Uterus (tissue), 4 donors: ENCODE results near the gene HLA-DOA. TPM values are rescaled to one million over a fixed set of nuclear protein-coding genes. Genes with fewer than 3 reads are reported as not detected.

Source experiments
- DNase-seq, 2 donors: peaks; one replicate each; pipeline ENCODE4 v3.0.0-alpha.2; 2019 to 2020
- H3K27ac ChIP-seq, 2 donors: fragments of 200-600 bp; sonication (generic); 1 replicate in 1 of 2; 2 replicates in 1 of 2; pipeline ENCODE4 v1.5.1; 2016 to 2018
- H3K27me3 ChIP-seq, 2 donors: fragments of 200-600 bp; sonication (generic); one replicate each; pipeline ENCODE4 v1.5.1; 2018 to 2019; ENCODE audit warnings: control low read depth in 1 of 2
- H3K36me3 ChIP-seq, 2 donors: fragments of 200-600 bp; sonication (generic); one replicate each; pipeline ENCODE4 v1.5.1; 2019; ENCODE audit warnings: control low read depth in 1 of 2
- H3K4me1 ChIP-seq, 2 donors: fragments of 200-600 bp; sonication (generic); one replicate each; pipeline ENCODE4 v1.5.1; 2018 to 2019; ENCODE audit warnings: control low read depth in 1 of 2
- H3K4me3 ChIP-seq, 2 donors: fragments of 200-600 bp; sonication (generic); 1 replicate in 1 of 2; 2 replicates in 1 of 2; pipeline ENCODE4 v1.5.1; 2018 to 2019; ENCODE audit warnings: mild to moderate bottlenecking in 1 of 2
- H3K9me3 ChIP-seq, 2 donors: fragments of 200-600 bp; sonication (generic); one replicate each; pipeline ENCODE4 v1.5.1; 2019; ENCODE audit warnings: control low read depth in 1 of 2
- POLR2A ChIP-seq, 2 donors: fragments of 450-650 bp; IDR thresholded peaks; one replicate each; pipeline ENCODE4 v1.6.1; 2016; ENCODE audit warnings: antibody characterized with exemption in 2 of 2, mild to moderate bottlenecking in 1 of 2, moderate library complexity in 1 of 2
- intact Hi-C: fragments of 100-400 bp; cut with DNase I; formaldehyde crosslinking; loops from one replicate; pipeline ENCODE4 v1.15.1; 2023; ENCODE audit warnings: low total_unique reads
- total RNA-seq, 4 donors: library from RNA; depleted of rRNA in 3 of 4; stranded (reverse); fragments of >200 nt in 3 of 4; gene quantifications; one replicate each; pipeline versions ENCODE4 v1.1.0 to v1.2.4, GENCODE V29; 2014 to 2023
- TF ChIP-seq, protein P1 (sequence below), 4 experiments: fragments of 200-600 bp in 2 of 4; fragments of 450-650 bp in 2 of 4; sonication (generic) in 2 of 4; IDR thresholded peaks; one replicate each; pipeline ENCODE4 v1.5.1; 2016 to 2019; ENCODE audit warnings: antibody characterized with exemption in 4 of 4, mild to moderate bottlenecking in 2 of 4, moderate library complexity in 1 of 4
- donor health status: DM: yes; HTN: yes; CAD: no.

The HLA-DOA gene
- total RNA-seq, 4 donors from 2014 or later = 8.2 to 34.1 (median 18.4) TPM

DNA sequence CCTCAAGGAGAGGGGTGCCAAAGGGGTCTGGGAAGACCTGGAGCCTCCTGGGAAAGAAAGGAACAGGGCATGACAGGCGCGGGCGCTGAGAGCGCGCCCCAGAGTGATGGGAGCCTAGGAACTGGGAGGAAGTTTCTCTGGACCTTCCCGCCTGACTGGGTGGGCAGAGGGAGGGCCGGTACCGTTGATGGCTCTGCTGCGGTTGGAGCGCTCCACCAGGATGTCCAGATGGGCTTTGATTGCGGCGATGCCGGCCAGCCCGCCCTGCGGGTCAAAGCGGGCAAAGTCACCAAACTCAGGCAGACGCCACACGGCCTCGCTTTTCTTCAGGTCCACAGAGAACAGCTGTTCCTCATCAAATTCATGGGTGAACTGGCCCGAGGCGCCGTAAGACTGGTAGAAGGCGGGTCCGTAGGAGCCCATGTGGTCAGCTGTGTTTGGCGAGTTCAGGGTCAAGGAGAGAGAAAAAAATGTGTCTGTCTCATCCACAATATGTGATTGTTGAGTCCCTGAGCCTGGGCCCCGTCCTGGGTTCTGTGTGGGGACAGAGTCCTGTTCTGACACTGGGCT, 1.5 kb downstream of the HLA-DOA start:
- TF ChIP-seq POLR2A (IDR thresholded peaks at IDR 0.05) = no peak
- TF ChIP-seq, protein P1, sequence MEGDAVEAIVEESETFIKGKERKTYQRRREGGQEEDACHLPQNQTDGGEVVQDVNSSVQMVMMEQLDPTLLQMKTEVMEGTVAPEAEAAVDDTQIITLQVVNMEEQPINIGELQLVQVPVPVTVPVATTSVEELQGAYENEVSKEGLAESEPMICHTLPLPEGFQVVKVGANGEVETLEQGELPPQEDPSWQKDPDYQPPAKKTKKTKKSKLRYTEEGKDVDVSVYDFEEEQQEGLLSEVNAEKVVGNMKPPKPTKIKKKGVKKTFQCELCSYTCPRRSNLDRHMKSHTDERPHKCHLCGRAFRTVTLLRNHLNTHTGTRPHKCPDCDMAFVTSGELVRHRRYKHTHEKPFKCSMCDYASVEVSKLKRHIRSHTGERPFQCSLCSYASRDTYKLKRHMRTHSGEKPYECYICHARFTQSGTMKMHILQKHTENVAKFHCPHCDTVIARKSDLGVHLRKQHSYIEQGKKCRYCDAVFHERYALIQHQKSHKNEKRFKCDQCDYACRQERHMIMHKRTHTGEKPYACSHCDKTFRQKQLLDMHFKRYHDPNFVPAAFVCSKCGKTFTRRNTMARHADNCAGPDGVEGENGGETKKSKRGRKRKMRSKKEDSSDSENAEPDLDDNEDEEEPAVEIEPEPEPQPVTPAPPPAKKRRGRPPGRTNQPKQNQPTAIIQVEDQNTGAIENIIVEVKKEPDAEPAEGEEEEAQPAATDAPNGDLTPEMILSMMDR (IDR thresholded peaks at IDR 0.05) = no peak
- Histone ChIP-seq H3K9me3 (no peaks in the 10 kb centered on the region), H3K27me3 (no peaks in the 10 kb centered on the region), H3K4me1 (no peaks in the 10 kb centered on the region), H3K4me3 (no peak overlapping the region), H3K36me3 (no peaks in the 10 kb centered on the region), H3K27ac (no peak overlapping the region)
- DNase-seq = no peak
- intact Hi-C loops = no loop called here

DNA sequence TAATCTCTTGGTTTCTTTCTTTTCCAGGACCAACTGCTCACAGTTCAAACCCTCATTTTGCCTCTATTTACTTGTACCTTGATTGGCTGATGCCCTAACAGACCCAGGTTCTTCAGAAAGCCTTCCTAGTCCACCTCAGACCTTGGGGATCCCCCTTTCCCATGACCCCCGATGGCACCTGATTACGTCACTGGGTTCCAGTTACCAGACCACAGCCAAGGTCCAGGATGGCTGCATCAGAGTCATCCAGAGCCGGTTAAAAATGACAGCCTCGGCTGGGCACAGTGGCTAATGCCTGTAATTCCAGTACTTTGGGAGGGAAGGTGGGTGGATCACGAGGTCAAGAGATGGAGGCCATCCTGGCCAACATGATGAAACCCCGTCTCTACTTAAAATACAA, 4.5 kb downstream of the HLA-DOA start:
- Histone ChIP-seq H3K9me3 (no peaks in the 10 kb centered on the region), H3K4me1 (no peaks in the 10 kb centered on the region), H3K27ac (no peak overlapping the region), H3K4me3 (no peak overlapping the region), H3K27me3 (no peaks in the 10 kb centered on the region), H3K36me3 (no peaks in the 10 kb centered on the region)
- intact Hi-C loops = no loop called here
- DNase-seq = no peak
- no peak for TF ChIP-seq POLR2A (IDR thresholded peaks at IDR 0.05)
- TF ChIP-seq, protein P1 (IDR thresholded peaks at IDR 0.05) = no peak

DNA sequence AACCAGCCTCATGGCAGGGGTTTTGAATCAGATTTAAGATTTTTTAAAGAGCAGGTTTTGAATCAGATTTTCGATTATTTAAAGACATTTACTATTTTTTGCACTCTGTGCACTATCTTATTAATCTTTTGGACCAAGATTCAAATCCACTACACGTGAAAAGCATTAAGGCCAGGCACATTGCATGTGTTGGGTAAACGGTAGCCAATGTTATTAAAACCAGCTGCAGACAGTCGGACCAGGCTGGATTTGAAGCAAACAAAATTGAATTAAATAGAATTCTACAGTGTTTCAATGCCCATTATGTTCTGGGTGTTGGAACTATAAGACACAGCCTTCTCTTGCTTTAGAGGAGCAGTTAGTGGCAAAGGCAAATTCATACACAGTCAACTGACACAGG, 7.7 kb downstream of the HLA-DOA start:
- H3K9me3 ChIP-seq = no peaks in the 10 kb centered on the region
- no peak overlapping the region for H3K4me3 ChIP-seq
- no peak overlapping the region for H3K27ac ChIP-seq
- no peak for DNase-seq
- intact Hi-C loops = no loop called here
- no peaks in the 10 kb centered on the region for H3K4me1 ChIP-seq
- TF ChIP-seq POLR2A (IDR thresholded peaks at IDR 0.05) = no peak
- TF ChIP-seq, protein P1 (IDR thresholded peaks at IDR 0.05) = no peak
- no peaks in the 10 kb centered on the region for H3K36me3 ChIP-seq
- no peaks in the 10 kb centered on the region for H3K27me3 ChIP-seq

DNA sequence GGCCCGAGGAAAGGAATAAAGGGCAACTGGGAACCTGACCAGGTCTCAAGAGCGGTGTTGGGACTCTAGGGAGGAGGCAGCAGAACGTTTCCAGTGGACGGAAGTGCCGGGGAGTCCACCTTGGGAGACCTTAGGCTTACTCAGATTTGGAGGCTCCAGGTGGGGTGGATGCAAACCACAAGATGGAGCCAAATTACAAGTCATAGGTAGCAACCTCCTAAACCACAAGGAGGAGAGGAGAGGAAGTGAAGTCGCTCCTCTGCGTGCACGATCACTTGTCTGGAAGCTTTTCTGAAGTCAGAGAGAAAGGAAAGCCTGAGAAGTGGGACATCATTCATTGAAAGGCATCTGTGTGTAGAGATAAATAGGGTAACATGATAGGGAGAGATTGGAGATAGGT, 9.3 kb downstream of the HLA-DOA start:
- no peaks in the 10 kb centered on the region for H3K27me3 ChIP-seq
- H3K36me3 ChIP-seq = no peaks in the 10 kb centered on the region
- TF ChIP-seq POLR2A (IDR thresholded peaks at IDR 0.05) = no peak
- TF ChIP-seq, protein P1 (IDR thresholded peaks at IDR 0.05) = no peak
- H3K4me3 ChIP-seq = no peak overlapping the region
- H3K9me3 ChIP-seq = no peaks in the 10 kb centered on the region
- no peaks in the 10 kb centered on the region for H3K4me1 ChIP-seq
- no peak for DNase-seq
- no peak overlapping the region for H3K27ac ChIP-seq
- intact Hi-C loops = no loop called here

DNA sequence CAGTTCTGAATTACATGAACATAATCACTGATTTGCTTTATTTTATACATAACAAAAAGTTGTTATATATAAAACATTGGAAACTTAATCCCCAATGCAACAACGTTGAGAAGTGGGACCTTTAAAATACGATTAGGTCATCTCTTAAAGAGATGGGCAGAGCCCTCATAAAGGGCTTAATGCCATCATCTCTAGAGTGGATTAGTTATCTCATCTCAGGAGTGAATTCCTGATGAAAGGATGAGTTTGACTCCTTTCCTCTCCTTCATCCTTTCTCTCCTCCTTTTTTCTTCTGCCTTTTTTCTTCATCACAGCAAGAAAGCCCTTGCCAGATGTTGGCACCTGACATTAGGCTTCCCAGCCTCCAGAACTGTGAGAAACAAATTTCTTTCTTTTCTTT, 13.9 kb downstream of the HLA-DOA start:
- TF ChIP-seq, protein P1 (IDR thresholded peaks at IDR 0.05) = no peak
- no peak for TF ChIP-seq POLR2A (IDR thresholded peaks at IDR 0.05)
- Histone ChIP-seq H3K36me3 (no peaks in the 10 kb centered on the region), H3K27ac (no peak overlapping the region), H3K4me1 (no peaks in the 10 kb centered on the region), H3K9me3 (no peaks in the 10 kb centered on the region), H3K27me3 (no peaks in the 10 kb centered on the region), H3K4me3 (no peak overlapping the region)
- no peak for DNase-seq
- intact Hi-C loops = no loop called here
